Vagina (tissue), 2 donors: ENCODE measurements around the gene HACD2.

Experiments
- CTCF ChIP-seq, 3 experiments: fragments of 450-650 bp in 2 of 3; fragments of 200-600 bp in 1 of 3; sonication (generic) in 1 of 3; IDR thresholded peaks; one replicate each; pipeline ENCODE4 v1.5.1; 2017 to 2019; ENCODE audit warnings: antibody characterized with exemption in 3 of 3, mild to moderate bottlenecking in 2 of 3, moderate library complexity in 2 of 3
- POLR2A ChIP-seq, 2 donors: fragments of 450-650 bp; IDR thresholded peaks; one replicate each; pipeline ENCODE4 v1.6.1; 2017; ENCODE audit warnings: antibody characterized with exemption in 2 of 2, mild to moderate bottlenecking in 2 of 2, moderate library complexity in 2 of 2
- POLR2AphosphoS5 ChIP-seq, 2 donors: sonication (generic); formaldehyde crosslinking; IDR thresholded peaks; one replicate each; pipeline ENCODE4 v1.9.0; 2017; ENCODE audit warnings: antibody characterized with exemption in 2 of 2, mild to moderate bottlenecking in 2 of 2, low read depth in 1 of 2; ENCODE audit not compliant: insufficient read depth in 1 of 2

- TF ChIP-seq POLR2A (IDR thresholded peaks at IDR 0.05) (no peak), CTCF (IDR thresholded peaks at IDR 0.05) (no peak), POLR2AphosphoS5 (IDR thresholded peaks at IDR 0.05; ENCODE audit: insufficient read depth in 1 of 2, low read depth in 1 of 2) (no peak)
These were observed 138.2 kb downstream of the HACD2 start for GRCh38 chr3:123446610-123447109.
